CD1c-positive myeloid dendritic cell (primary cell): Measurements from ENCODE around the gene VTCN1.

Source experiments
- DNase-seq: peaks from one replicate; pipeline ENCODE4 v3.0.0-alpha.2; 2016; ENCODE audit errors: extremely low spot score

VTCN1 gene

GRCh38 chr1:117209094-117209493 lies 1.6 kb downstream of the VTCN1 start:
- no peak for DNase-seq

DNA sequence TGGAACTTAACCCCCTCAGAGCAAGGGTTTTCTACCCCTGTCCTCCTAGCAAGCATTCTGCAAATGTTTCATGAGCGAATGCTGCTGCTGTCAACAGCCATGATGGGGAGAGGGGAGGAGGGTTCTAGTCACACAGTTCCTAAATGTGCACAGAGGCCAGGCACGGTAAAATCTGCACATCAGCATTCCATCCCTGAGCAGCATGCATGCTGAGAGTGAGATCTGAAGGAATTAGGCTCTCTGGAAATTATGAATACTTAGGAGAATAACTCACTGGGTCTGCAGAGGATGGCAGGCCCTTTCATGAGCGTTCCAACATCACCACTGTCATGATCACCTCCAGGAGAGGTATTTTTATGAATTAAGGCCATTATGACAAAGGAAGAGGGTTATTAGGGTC lies 2.1 kb downstream of the VTCN1 start:
- DNase-seq = no peak

DNA sequence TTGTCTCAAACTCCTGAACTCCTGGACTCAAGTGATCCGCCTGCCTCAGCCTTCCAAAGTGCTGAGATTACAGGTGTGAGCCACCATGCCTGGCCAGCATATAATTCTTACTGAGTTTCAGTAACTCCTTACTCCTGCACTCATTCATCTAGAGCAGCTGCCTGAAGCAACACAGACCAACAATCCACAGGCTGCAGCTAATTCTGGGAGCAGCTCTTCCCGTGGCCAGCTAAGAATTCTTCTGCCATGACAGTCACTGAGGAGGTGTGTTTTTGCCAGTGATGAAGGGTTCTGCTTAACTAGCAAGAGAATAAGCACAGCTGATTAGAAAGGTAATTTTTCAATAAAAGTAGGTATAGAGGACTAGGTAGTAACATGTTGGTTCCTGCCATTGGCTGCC lies 5.4 kb downstream of the VTCN1 start:
- DNase-seq = no peak

DNA sequence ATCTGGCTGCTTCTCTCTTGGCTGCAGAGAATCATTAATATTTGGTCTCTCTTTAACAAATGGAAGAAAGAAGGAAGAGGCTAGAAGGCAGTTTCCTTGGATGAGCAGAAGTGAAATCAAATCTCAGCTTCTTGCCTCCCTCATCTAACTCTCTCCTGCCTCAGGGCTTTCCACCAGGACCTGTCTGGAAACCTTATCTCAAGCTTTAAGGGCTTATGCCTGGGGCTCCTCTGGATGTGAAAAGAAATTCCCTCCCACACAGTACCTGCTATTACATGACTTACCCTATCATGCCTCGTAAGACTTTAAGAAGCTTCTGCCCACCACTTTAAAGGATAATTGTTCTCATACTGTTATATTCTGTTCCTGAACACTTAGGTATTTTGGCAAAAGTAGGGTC lies 8.9 kb downstream of the VTCN1 start:
- no peak for DNase-seq

GRCh38 chr1:117198097-117198496 lies 12.6 kb downstream of the VTCN1 start:
- DNase-seq = no peak

- DNase-seq = no peak
Observed at GRCh38 chr1:117189726-117190125, 21.0 kb downstream of the VTCN1 start.

DNA sequence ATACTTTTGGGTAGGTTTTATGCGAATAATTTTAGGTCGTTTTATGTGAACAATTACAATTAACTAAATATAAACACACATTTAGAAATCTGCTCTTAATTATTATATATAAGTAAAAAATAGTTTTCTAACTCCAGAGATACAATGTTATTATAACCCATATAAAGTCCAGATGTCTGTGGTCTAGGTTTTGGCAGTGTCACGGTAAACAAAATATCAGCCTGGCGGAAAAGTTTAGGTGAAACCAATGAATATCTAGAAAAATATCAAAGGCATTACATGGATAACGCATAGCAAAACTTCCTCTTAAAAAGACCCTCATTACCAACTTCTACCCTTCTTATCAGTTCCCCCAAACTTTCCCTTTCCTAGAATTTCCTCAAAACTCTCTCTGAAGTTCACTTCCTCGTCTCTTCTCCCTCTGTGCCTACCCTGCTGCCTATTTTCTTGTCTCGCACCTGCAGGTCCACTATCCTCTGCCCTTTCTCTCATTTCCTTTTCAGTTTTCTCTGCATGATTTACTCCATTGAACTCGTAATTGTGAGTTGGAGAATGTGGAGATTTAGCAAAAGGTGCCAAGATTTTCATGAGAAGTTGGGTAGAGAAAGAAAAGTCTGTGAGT lies 21.8 kb downstream of the VTCN1 start:
- DNase-seq = no peak

GRCh38 chr1:117188170-117188815 lies 22.4 kb downstream of the VTCN1 start:
- no peak for DNase-seq

DNA sequence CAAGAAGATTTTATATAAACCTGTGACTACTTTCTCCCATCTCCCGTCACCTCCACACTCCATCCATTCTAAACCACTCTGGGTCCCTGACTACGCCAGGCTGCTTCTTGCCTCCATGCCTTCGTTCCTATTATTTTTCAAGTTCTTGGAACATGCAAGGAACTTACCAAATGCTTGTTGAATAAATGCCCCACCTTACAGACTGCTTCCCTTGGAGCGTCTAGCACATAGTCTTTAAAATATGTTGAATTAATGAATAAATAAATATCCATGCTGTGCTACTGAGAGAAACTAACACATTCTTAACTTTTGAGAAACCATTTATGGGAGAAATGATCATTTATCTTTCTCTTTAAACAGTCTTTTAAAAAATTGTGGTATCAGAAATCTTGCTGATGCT lies 27.6 kb downstream of the VTCN1 start:
- DNase-seq = no peak

GRCh38 chr1:117182319-117182718 lies 28.4 kb downstream of the VTCN1 start:
- DNase-seq = no peak

- no peak for DNase-seq
Observed at GRCh38 chr1:117181630-117182041, 29.1 kb downstream of the VTCN1 start.

- DNase-seq = no peak
Observed at GRCh38 chr1:117180147-117180967, 30.4 kb downstream of the VTCN1 start.

- no peak for DNase-seq
Observed at GRCh38 chr1:117179471-117179870, 31.3 kb downstream of the VTCN1 start.

GRCh38 chr1:117178756-117179155 lies 32.0 kb downstream of the VTCN1 start:
- DNase-seq = no peak

DNA sequence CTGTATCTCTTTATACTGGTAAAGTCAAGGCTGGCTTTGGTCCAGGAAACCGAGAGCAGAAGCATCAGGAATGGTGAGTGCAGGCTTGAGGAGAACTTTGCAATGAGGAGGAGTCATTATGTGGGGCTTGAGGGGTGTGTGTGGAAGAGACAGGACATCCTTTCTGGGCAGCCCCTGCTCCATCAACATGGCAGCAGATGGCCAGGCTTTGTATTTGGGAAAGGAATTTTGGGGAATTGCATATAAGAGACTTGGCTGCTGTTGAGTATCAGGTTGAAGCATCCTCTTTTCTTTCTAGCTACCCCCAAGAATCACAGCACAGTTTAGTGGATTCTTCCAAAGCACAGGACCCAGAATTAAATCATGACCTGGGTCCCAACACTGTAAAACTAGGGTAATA lies 33.4 kb downstream of the VTCN1 start:
- DNase-seq = no peak

- DNase-seq = no peak
Observed at GRCh38 chr1:117176579-117176978, 34.1 kb downstream of the VTCN1 start.

DNA sequence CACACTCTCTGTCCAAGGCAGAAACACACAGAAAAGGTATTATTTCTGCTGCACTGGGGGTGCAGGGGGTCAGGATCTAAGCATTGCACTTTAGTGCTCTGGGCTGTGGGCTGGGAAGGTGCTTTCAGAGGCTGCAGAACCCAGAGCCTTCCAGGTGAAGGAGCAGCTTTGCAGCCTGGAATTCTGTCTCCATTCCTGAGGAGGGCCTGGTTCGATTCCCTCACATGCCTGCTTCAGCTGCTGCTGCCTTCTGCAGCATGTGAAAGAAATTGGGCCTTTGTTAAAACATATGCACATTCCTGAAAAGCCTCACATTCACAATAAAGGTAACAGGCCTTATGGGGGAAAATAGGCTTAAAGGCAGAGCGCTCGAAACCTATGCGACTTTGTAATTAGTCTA lies 35.9 kb downstream of the VTCN1 start:
- DNase-seq = no peak

- no peak for DNase-seq
Observed at GRCh38 chr1:117173691-117174090, 37.0 kb downstream of the VTCN1 start.

- DNase-seq = no peak
Observed at GRCh38 chr1:117173006-117173405, 37.7 kb downstream of the VTCN1 start.

- DNase-seq = no peak
Observed at GRCh38 chr1:117171900-117172511, 38.7 kb downstream of the VTCN1 start.

DNA sequence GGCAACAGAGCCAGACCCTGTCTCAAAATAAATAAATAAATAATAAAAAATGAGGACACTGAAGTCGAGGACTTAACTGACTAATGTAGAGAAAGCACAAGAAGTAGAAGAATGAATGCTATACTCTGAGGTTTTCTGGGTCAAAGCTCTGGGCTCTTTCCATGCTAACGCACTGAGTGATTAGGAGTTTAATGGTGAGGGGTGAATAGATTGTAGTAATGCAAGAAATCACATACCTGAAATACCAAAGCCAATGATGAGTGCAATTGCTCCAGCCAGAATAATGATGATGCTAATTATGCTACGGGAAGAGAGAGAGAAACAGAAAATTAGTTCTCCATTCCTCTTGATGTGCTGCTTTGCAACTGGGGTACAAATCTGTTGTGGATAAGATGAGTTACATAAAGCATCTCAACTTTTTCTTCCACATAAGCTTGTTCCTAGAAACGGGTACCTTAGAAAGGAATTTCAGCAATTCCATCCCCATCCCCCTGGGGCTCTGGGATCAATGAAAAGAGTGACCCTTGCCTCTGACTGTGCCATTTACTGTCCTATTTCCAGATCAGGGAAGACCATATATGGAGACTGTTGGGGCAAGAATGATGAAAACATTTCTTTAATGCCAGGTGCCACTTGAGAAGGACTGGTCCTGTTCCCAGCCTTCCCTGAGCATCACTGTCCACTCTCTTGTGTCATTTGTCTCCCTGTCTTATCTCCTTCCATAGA lies 40.7 kb downstream of the VTCN1 start:
- no peak for DNase-seq

- no peak for DNase-seq
Observed at GRCh38 chr1:117167402-117167801, 43.3 kb downstream of the VTCN1 start.
